ENCODE results near the gene MAGEB6B. TPM values are rescaled to one million over a fixed set of nuclear protein-coding genes. Genes with fewer than 3 reads are reported as not detected.
"Not testable (repeated sequence)": the region's sequence is repeated elsewhere in the genome, so short reads cannot be mapped to it uniquely, and the experiment has no call there.

Gene MAGEB6B, protein sequence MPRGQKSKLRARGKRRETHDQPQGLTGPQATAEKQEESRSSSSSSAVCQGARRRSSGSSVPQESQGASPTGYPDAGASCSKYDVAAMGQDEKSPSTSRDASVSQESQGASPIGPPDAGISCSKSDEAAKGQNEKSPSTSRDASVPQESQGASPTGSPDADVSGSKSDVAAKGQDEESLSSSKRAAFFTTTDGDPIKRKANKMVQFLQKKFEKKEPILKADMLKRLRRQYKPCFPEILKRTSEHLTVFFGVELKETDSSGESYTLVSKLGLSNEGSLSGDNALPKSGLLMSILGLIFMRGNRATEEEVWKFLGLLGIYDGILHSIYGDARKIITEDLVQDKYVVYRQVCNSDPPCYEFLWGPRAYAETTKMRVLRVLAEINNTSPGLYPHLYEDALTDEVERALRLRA
- not detected for polyA plus RNA-seq (ENCODE audit: low read depth in 6 of 6)

DNA sequence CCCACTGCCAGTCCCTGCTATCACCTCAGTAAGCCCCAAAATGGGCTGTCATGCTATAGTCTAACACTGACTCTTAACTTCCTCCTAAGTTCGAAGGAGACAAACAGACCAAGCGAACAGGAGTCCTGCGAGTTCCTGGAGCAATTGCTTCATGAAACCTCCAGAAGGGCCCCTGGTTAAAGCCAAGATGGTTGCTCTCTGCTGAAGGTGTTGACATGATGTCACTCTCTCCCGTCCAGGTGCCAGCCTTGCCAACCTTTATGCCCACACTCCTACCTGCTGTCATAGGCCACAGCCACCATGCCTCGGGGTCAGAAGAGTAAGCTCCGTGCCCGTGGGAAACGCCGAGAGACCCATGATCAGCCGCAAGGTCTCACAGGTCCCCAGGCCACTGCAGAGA is at the start of gene MAGEB6B:
MAGEB6B (plus strand) TSS at position 301 of the 400 bp plus-strand sequence; CDS start at position 301, 0 bp downstream.
- H3K27me3 Mint-ChIP-seq = no peaks in the 10 kb centered on the region
- peaks cover 0 to 11% (median 7%) of the 10 kb centered on the region in 7 donors for H3K9me3 Mint-ChIP-seq
- no peaks in the 10 kb centered on the region for H3K36me3 Mint-ChIP-seq
- H3K4me3 Mint-ChIP-seq = no peak within 1 kb of the TSS
- DNase-seq (no peak), ATAC-seq (ENCODE audit: low read depth in 2 of 2) (no peak)
- H3K4me1 Mint-ChIP-seq = no peaks in the 10 kb centered on the region
- H3K27ac Mint-ChIP-seq = no peak within 1 kb of the TSS

DNA sequence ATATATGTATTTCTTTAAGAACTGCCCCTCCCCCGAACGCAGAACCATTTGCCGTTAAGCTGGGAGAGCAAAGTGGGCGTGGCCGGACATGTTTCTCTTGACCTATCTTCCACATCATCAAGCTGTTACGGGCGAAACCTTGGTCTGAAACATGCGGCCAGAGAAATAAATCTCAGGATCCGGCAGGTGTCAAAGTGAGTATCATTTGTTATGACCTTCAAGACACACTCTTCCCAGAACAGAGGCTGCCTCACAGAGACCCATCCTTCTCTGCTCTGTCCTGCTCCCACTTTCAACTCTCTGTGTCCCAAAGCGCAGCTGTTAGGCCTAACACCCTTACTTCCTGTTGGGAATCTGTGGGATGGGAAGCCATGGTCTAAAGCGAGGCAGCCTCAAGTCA is 22.1 kb upstream of the MAGEB6B start, which contains the start of gene MAGEB18:
MAGEB18 (plus strand) TSS at position 70 of the 400 bp plus-strand sequence. CDS start 643 bp downstream, outside the sequence.
- DNase-seq = no peak
- Mint-ChIP-seq H3K36me3 (no peaks in the 10 kb centered on the region), H3K27me3 (no peaks in the 10 kb centered on the region), H3K4me3 (no peak within 1 kb of the TSS), H3K4me1 (no peaks in the 10 kb centered on the region), H3K9me3 (peaks cover 0 to 17% (median 7%) of the 10 kb centered on the region in 7 donors), H3K27ac (no peak within 1 kb of the TSS)
- no peak for ATAC-seq (ENCODE audit: low read depth in 2 of 2)

DNA sequence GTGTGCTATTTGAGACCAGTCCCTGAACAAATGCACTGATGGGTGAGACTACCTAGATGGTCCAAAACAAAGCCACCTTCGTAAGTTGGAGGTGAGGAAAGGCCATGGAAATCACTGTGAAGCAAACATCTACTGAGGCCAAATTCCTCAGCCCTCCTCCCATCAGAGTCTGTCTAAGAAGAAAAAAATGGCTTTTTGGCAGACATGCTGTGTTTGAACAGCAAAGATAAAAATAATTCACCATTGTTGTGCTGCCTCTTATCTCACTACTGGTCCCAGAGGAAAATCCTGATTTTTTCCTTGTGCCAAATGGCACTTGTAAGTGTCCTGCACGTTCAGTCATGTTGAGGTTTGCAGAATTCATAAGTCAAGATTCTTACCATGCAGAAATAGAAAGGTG is 14.4 kb upstream of the MAGEB6B start:
- no peak overlapping the region for H3K4me3 Mint-ChIP-seq
- H3K4me1 Mint-ChIP-seq = no peaks in the 10 kb centered on the region
- H3K27ac Mint-ChIP-seq = no peak overlapping the region
- ATAC-seq (ENCODE audit: low read depth in 2 of 2) (no peak), DNase-seq (no peak)
- no peaks in the 10 kb centered on the region for H3K27me3 Mint-ChIP-seq
- H3K36me3 Mint-ChIP-seq = no peaks in the 10 kb centered on the region
- peaks cover 0 to 11% (median 6%) of the 10 kb centered on the region in 7 donors for H3K9me3 Mint-ChIP-seq

DNA sequence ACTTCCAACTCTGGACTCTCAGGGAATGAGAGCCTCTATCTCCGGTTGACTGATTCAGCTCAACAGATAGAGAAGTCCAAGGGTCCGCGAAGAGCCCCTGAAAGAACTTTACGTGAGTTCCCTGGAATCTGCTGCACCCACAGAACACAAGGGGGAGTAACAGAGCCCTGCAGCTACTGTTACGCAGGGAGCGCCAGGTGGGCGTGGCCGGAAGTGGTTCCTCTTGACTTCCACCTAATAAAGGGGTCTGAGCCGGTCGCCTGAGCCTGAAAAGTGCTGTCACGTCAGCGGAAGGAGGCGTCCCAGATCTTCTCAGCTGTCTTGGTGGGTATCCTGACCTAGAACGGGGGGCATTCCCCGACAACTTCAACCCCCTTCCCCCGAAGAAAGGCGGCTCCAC is 31.8 kb downstream of the MAGEB6B start, which contains the start of gene MAGEB6:
MAGEB6 (plus strand) TSS at position 237 of the 400 bp plus-strand sequence. CDS start 1,407 bp downstream, outside the sequence.
- no peaks in the 10 kb centered on the region for H3K36me3 Mint-ChIP-seq
- no peaks in the 10 kb centered on the region for H3K27me3 Mint-ChIP-seq
- DNase-seq = no peak
- H3K27ac Mint-ChIP-seq = no peak within 1 kb of the TSS
- H3K9me3 Mint-ChIP-seq = peaks cover 0 to 17% (median 4%) of the 10 kb centered on the region in 7 donors
- no peaks in the 10 kb centered on the region for H3K4me1 Mint-ChIP-seq
- H3K4me3 Mint-ChIP-seq = no peak within 1 kb of the TSS
- ATAC-seq (ENCODE audit: low read depth in 2 of 2) = no peak

DNA sequence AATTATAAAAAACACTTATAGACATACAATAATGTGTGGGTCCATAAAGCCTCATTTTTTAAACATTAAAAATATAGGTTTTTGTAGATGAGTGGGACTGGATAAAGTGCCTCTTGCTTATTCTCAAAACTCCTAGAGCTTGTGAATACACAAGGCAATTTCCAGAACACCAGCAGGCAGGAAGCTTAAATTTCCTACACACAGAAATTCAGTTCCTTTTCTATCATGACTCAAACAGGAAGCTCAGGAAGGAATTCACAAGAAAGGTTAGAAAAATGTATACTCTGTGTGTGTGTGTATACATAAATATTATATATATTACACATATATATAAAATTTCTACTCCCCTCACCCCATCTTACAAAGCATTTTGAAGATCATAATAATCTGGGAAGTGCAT is 43.2 kb downstream of the MAGEB6B start:
- ATAC-seq (ENCODE audit: low read depth in 2 of 2) (no peak), DNase-seq (no peak)
- no peak overlapping the region for H3K27ac Mint-ChIP-seq
- H3K27me3 Mint-ChIP-seq = no peaks in the 10 kb centered on the region
- peaks cover 0 to 14% (median 5%) of the 10 kb centered on the region in 7 donors for H3K9me3 Mint-ChIP-seq
- H3K36me3 Mint-ChIP-seq = no peaks in the 10 kb centered on the region
- H3K4me1 Mint-ChIP-seq = no peaks in the 10 kb centered on the region
- H3K4me3 Mint-ChIP-seq = no peak overlapping the region

DNA sequence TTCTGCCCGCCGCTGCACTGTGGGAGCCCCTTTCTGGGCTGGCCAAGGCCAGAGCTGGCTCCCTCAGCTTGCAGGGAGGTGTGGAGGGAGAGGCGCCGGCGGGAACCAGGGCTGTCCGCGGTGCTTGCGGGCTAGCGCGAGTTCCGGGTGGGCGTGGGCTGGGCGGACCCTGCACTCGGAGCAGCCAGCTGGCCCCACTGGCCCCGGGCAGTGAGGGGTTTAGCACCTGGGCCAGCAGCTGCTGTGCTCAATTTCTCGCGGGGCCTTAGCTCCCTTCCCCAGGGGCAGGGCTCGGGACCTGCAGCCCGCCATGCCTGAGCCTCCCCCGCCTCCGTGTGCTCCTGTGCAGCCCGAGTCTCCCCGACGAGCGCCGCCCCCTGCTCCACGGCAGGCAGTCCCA is 44.3 kb downstream of the MAGEB6B start:
- DNase-seq; H3K27ac Mint-ChIP-seq; H3K27me3 Mint-ChIP-seq; ATAC-seq (ENCODE audit: low read depth in 2 of 2); H3K36me3 Mint-ChIP-seq; H3K9me3 Mint-ChIP-seq; H3K4me1 Mint-ChIP-seq; H3K4me3 Mint-ChIP-seq: not testable (repeated sequence)

DNA sequence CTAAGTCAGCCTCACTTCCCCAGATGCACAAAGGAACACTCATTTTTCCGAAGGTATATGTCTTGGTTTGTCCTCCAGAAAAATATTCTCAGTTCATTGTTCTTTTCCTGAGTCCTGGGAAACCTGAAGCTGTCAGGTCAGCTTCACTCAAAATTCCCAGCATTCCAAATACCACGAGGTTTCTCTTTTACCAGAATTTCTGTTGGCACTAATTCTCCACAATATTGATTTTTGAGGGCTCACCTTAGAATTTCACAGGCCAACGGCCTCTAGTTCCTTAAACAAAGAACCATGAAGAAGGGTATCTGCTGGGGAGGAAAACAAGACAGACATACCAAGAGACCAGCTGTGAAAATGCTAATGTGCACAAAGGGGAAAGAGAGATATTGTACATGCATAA is 47.6 kb downstream of the MAGEB6B start:
- H3K36me3 Mint-ChIP-seq = no peaks in the 10 kb centered on the region
- peaks cover 0 to 6% (median 4%) of the 10 kb centered on the region in 7 donors for H3K9me3 Mint-ChIP-seq
- H3K4me3 Mint-ChIP-seq = no peak overlapping the region
- ATAC-seq (ENCODE audit: low read depth in 2 of 2) = no peak
- H3K27ac Mint-ChIP-seq = no peak overlapping the region
- no peak for DNase-seq
- no peaks in the 10 kb centered on the region for H3K27me3 Mint-ChIP-seq
- H3K4me1 Mint-ChIP-seq = no peaks in the 10 kb centered on the region

Other genes starting within 250 kb of the MAGEB6B start
- gene MAGEB18, start 22.3 kb upstream of the MAGEB6B start, polyA plus RNA-seq (ENCODE audit: low read depth in 6 of 6) = not detected
- gene MAGEB6, start 31.8 kb downstream of the MAGEB6B start, polyA plus RNA-seq (ENCODE audit: low read depth in 6 of 6) = not detected
- not detected for gene MAGEB5, start 55.6 kb downstream of the MAGEB6B start, polyA plus RNA-seq (ENCODE audit: low read depth in 6 of 6)